Renal cortex interstitium (tissue), 11 donors: ENCODE data around the gene LRRC47. TPM values are rescaled to one million over a fixed set of nuclear protein-coding genes. Genes with fewer than 3 reads are reported as not detected.
A peak's percentile ranks its signal among the peaks of the same experiment; 100 is the strongest.
"Not testable (repeated sequence)": the region's sequence is repeated elsewhere in the genome, so short reads cannot be mapped to it uniquely, and the experiment has no call there.

ENCODE experiments used
- DNase-seq, 11 donors: peaks; one replicate each; pipeline ENCODE4 v3.0.0-alpha.2; 2013; ENCODE audit warnings: low read depth in 9 of 11, low spot score in 4 of 11; ENCODE audit errors: extremely low read depth in 1 of 11
- polyA plus RNA-seq, 3 donors: library from polyadenylated mRNA; unstranded; fragments of 120-200 nt; gene quantifications; one replicate each; pipeline ENCODE4 v1.2.1, GENCODE V29; 2013; ENCODE audit not compliant: insufficient read length in 3 of 3

The LRRC47 gene
- polyA plus RNA-seq, 3 donors, result 63.9 to 68.1 (median 66.4) TPM

GRCh38 chr1:3762151-3762872 lies 34.0 kb downstream of the LRRC47 start:
- DNase-seq, result no peak

- DNase-seq, result no peak
Measured at GRCh38 chr1:3761296-3762010, 34.8 kb downstream of the LRRC47 start.

GRCh38 chr1:3759796-3760195 lies 36.5 kb downstream of the LRRC47 start:
- no peak for DNase-seq

- no peak for DNase-seq
Measured at GRCh38 chr1:3759164-3759563, 37.1 kb downstream of the LRRC47 start.

DNA sequence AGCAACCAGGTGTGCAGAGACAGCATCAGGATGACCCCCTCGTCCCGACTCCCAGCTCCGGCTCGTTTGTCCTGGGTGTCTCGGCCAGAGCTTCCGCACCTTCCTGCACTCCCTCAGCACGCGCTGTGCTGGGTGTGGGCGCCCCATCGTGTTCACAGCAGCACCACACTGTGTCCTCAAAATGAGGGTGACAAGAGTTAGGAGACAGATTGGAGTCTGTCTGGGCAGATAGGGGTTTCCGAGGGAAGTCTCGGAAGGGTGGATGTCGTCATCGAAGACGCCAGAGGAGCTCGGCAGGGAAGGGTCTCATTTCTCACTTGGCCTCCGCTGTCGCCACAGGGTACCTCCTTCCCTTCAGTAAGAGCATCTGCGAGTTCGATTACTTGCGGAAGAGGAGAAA lies 39.9 kb downstream of the LRRC47 start:
- no peak for DNase-seq

DNA sequence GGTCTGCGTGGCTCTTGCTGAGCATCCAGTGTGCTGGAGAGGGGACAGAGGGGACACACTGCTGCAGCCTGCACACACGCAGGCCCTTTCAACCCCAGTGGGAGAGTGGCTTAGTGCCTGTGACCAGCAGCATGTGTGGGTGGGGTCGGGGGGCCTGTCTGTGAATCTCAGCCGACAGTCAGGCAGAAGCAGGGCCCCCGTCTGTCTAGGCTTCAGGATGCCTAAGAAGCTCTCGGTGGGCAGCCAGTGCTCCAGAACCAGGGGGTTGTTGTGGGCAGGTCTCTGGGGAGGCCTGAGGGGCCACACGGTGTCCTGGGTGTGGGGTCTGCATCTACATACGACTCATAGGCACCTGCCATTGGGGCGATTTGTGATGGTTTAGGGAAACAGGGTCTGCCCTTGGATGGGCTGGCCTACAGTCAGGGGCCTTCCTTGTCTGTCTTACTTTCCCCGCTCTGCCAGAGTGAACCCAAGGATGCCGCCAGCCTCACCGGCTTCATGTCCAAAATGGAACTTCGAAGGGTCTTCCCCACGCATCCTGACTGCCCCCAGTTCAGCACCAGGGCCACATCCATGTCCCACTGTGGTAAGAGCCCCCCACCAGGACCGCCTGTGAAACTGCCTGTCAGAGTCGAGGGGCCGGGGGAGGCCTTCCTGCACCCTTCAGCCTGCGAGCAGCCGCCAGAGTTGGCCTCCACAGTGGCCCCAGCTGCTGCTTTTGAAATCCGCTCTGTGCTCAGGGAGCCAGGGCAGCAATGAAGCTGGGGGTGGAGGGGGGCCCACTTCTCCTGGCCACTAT lies 42.4 kb downstream of the LRRC47 start:
- no peak for DNase-seq

DNA sequence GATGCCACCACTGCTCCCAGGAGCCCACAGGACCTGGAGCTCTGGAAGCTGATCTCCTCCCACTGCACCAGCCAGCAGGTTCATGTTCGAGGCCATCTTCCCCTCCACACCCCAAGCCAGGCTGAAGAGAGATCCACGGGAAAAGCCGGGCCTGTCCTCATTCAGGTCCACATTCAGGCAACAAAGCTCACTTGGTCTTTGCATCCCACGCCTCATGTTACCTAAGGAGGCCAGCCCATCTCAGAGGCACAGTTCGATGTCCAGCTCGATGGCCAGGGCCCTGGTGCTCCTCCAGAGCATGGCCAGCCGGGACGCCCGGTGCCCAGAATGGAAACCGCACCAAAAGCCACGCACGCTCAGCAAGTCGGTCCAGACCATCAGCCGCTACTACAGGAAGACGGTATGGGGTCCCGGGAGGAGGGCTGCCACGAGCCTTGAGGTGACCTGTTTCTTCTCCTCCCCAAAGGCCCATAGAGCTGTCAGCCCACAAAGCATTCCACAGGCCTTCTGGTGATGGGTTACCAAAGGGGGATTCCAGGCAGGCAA lies 43.8 kb downstream of the LRRC47 start, which contains the start of gene CCDC27:
TSS of gene CCDC27 (plus strand) at position 51 of the 546 bp plus-strand sequence. CDS start at position 83, 32 bp downstream.
- no peak for DNase-seq

DNA sequence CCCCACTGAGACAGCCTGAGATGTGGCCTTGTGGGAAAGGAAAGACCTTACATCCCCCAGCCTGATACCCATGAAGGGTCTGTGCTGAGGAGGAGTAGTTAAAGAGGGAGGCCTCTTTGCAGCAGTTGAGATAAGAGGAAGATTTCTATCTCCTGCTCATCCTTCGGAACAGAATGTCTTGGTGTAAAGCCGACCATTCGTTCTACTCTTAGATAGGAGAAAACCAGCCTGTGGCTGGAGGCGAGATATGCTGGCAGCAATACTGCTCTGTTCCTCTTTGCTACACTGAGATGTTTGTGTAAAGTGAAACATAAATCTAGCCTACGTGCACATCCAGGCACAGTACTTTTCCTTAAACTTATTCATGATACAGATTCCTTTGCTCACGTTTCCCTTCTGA lies 45.6 kb downstream of the LRRC47 start:
- DNase-seq, result no peak

DNA sequence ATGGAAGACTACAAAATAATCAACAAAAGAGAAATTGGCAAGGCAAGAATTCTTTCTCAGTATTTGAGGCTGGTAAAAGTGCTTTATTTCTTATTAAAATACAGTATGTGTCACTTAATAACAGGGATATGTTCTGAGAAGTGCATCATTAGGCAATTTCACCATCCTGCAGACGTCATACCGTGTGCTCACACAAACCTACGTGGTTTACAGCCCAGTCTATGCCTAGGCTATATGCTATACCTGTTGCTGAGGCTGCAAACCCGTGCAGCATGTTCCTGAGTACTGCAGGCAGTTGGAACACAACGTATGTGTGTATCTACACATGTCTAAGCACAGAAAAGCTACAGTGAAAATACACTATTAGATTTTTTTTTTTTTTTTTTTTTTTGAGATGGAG lies 46.8 kb downstream of the LRRC47 start:
- no peak for DNase-seq

GRCh38 chr1:3748316-3748900 lies 47.9 kb downstream of the LRRC47 start:
- not testable (repeated sequence) for DNase-seq

DNA sequence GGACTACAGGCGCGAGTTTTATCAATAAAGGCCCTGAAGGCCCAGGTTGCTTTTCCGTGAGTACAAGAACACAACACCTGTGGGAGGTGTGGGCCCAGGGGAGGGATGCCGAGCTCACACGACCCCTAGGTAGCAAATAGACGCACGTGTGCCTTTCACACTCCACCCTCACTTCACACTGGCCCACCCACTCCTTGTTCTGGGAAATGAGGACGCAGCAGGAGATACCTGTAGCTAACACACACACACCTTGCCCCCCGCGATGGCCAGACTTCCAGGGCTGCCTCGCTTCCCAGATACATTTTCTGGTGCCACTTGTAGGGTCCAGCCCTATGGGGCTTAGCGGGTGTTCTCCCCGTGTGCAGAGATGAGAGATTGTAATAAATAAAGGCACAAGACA lies 48.4 kb downstream of the LRRC47 start:
- no peak for DNase-seq

DNA sequence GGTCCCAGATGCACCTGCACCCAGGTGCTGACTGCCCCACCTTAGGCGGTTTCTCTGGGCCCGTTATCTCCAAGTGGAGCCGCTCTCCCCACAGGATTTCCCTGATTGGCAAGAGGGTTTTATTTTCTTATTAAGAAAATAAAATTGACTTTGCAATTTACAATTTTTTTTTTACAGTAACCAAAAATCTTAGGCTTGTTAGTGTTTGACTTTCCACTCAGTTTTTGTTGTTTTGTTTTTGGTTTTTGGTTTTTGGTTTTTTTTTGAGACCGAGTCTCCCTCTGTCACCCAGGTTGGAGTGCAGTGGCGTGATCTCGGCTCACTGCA lies 48.8 kb downstream of the LRRC47 start:
- DNase-seq, result no peak

DNA sequence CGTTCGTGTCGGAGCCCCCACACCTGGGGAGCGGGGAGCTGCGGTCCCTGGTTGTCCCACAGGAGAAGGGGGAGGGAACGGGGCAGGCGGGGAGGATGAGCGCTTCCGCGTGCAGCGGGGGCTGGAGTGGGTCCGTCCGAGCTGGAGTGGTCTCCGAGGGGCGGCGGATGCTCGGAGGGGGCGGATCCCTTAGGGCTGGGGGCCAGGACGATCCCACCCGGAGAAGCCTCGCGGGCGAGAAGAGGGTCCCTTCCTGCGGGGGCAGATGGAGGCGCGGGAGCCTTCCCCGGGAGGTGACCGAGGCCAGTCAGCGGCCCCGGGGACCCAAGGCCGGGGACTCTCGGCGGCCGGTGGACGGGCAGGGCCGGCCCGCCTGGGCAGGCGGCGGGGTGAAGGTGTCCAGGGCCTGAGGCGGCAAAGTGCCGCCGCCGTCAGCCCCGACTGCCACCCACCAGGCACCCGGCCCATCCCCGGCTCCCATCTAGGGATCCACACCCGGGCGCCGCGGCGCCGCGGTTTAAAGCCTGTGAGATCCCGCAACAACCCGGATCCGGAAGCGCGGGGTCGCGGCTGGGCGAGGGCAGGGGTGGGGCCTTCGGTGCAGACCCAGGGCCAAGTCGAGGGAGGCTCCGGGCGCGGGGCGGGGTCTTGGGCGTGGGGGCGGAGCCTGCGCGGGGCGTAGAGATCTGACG lies 49.3 kb downstream of the LRRC47 start:
- peak; percentile 31 to 78 (median 71) for DNase-seq

- DNase-seq, result no peak
Measured at GRCh38 chr1:3746389-3746829, 49.9 kb downstream of the LRRC47 start.

GRCh38 chr1:3745590-3746381 lies 50.5 kb downstream of the LRRC47 start:
- no peak for DNase-seq

DNA sequence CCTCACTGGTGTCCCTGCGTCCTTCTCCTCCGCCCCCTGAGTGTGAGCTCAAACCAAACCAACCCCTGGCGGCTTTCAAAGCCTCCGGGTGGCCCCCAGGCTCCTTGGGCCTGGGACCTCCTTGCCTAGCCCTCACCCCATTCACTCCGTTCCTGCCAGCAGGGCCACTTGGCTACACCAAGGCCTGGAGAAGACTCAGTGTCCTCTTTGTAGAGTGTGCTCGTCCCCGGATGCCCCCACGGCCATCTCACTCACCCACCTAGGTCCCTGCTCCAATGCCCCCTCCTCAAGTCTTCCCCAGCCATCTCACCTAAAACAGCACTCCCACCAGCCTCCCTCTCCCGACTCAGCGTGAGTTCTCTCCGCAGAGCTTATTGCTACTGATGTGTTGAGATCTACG lies 51.2 kb downstream of the LRRC47 start:
- DNase-seq, result no peak

DNA sequence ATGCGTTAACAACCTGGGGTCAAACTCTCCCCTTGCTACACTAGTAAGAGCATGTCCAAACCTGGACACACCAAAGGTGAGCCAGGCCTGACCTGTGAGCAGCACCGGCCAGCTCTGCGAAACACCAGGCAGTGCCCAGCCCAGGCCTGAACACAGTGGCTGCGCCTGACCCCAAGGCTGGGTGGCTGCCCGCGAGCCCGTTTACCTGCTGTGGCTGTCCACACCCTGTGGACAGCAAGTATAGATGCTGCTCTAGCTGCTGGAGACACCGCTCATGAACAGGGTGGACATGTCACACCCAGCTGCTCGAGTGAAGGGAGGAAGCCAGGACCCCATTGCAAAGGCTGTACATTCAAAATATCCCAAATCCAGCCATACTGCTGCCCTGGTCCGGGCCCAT lies 51.7 kb downstream of the LRRC47 start:
- DNase-seq, result no peak

- no peak for DNase-seq
Measured at GRCh38 chr1:3743826-3744225, 52.5 kb downstream of the LRRC47 start.
